GM21447 (cell line): Measurements from ENCODE around the gene CALD1.

ENCODE experiments used
- ATAC-seq: cut with Tn5 transposase; IDR thresholded peaks from one replicate; pipeline ENCODE4 v1.9.1; 2021; ENCODE audit not compliant: unreplicated experiment

The CALD1 gene

GRCh38 chr7:134993877-134994456 lies 214.5 kb downstream of the CALD1 start:
- no peak for ATAC-seq

DNA sequence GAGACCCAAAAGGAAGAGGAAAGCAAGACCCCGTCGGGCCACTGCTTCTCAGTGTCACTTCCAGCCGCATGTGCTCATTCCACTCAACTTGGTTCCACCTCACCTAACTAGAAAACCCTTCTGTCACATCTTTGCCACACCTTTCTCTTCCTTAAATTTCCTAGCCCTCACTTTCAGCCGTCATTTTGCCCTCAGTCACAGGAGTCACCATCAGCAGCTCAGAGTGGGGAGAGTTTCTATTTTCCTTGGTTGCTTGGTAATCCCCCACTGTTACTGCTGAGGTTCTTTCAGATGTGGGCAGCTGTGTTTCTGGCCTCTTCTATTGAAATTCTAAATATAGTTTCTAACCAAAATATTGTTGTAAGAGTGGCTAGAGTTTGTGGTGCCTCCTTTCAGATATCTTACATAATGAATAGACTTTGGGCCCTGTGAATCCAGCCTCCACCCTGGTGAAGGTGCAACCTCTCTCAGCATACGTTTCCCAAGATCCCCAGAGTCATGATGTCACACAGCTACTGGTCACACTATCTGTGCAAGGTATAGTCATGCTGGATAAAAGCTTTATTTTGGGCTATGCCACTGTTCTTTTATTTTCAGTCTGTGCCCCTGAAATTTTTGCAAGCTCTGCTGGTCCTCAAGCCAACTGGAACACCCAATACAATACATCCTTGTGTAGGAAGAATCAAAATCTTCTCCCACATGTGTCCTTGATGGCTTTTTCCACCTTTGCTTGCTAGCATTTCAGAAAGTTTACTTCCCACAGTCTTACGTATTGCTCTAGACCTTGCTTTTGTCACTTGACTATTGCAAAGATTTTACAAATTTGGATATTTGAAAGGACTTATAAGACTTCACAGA lies 216.0 kb downstream of the CALD1 start:
- ATAC-seq: peak; percentile 33

DNA sequence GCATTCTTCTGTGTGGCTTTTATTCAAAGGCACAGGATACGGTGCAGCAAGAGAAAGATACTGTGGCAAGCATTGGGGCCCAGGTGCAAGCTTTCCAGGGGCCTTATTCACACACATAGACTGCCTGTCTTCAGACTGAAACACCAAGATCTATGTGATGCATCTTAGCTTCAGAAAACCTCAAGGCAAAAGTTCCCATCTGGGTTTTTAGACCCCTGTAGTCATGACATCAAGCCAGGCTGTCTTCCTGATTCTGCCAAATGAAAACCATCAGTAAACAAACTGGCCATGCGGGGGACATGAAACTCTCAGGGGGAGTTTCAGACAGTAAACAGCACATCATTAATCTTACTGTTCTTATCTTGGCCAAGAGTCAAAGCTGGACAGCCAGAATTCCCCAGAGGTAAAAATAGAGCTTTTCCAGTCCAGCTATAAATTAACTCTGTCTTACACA lies 216.7 kb downstream of the CALD1 start:
- peak; percentile 45 for ATAC-seq

DNA sequence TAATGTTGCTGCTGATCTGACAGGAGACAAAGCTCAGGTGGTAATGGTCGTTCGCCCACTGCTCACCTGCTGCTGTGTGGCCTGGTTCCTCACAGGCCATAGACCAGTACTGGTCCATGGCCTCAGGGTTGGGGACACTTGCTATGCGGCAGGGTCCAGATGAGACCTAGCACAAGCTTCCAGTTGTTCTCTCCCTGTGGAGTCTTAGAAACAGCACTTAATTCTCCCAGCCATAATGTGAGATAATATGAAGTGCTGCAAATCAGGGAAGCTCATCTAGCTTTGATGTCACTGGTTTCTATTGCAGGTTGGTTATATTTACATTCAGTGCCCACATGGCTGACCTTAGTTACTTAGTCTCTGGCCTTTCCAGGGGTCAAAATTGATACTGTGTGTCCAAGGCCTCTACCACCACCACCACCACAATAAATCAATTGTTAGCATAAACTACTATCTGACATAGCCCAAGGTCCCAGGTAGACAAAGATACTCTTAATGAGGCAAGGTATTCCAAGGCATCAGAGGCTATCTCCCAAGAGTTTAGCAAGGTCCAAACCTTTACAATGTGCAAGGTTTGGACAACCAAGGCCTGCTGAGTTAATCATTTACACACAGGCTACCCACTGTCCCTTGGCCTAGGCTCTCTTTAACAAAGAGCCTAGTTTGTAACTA lies 217.9 kb downstream of the CALD1 start:
- ATAC-seq: no peak

GRCh38 chr7:134999136-134999535 lies 219.7 kb downstream of the CALD1 start:
- no peak for ATAC-seq

GRCh38 chr7:135001390-135002165 lies 222.1 kb downstream of the CALD1 start:
- no peak for ATAC-seq

DNA sequence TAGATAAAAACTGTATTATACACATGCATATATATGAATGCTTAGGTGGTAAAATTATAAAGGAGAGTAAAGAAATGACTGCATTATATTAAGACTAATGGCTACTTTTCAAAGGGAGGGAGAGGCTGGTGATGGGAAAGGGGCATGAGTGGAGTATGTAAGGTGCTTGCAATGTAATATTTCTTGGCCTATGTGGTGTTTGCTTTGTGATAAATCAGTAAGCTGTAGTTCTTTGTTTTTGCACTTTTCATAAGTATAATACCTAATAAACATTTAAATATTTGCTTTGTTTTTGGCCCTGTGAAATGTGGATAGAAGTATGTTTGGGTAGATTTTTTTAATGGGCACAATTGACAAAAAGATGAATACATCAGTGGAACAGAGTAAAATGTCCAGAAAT lies 232.8 kb downstream of the CALD1 start:
- ATAC-seq: no peak
